Measurements from ENCODE around the gene IQCN.

DNA sequence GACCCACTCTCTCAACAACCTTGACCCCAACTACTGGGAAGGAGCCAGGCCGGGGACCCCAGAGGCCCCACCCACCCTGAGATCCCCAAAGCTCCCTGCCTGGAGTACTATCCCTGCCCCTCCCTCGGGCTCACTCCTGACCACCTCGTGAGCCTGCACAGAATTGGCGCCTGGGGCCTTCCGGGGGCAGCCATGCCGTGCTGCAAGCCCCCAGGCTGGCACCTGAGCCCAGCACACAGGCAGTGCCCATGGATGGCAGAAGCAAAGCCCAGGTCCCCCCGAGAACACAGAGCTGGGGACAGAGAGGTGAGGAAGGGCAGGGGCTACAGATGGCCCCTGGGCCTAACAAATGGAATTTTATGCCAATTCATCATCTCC lies 34.7 kb upstream of the IQCN start:
- TF ChIP-seq, protein P1, sequence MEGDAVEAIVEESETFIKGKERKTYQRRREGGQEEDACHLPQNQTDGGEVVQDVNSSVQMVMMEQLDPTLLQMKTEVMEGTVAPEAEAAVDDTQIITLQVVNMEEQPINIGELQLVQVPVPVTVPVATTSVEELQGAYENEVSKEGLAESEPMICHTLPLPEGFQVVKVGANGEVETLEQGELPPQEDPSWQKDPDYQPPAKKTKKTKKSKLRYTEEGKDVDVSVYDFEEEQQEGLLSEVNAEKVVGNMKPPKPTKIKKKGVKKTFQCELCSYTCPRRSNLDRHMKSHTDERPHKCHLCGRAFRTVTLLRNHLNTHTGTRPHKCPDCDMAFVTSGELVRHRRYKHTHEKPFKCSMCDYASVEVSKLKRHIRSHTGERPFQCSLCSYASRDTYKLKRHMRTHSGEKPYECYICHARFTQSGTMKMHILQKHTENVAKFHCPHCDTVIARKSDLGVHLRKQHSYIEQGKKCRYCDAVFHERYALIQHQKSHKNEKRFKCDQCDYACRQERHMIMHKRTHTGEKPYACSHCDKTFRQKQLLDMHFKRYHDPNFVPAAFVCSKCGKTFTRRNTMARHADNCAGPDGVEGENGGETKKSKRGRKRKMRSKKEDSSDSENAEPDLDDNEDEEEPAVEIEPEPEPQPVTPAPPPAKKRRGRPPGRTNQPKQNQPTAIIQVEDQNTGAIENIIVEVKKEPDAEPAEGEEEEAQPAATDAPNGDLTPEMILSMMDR (IDR thresholded peaks at IDR 0.05) = no peak
- TF ChIP-seq POLR2A (IDR thresholded peaks at IDR 0.05) = no peak

Measured in uterus (tissue), 2 donors.